Activated CD4-positive, alpha-beta T cell treated with anti-CD3 and anti-CD28 coated beads, Interleukin-2, Interleukin-4, amounts not matched to agents 100 ng/mL and 50 ng/mL, durations not matched to agents 16 hours and 8 hours (primary cell): ENCODE results near the gene GALNT18.

Experiments used
- DNase-seq: peaks from one replicate; pipeline ENCODE4 v3.0.0-alpha.2; 2020; ENCODE audit warnings: low spot score

Gene GALNT18

DNA sequence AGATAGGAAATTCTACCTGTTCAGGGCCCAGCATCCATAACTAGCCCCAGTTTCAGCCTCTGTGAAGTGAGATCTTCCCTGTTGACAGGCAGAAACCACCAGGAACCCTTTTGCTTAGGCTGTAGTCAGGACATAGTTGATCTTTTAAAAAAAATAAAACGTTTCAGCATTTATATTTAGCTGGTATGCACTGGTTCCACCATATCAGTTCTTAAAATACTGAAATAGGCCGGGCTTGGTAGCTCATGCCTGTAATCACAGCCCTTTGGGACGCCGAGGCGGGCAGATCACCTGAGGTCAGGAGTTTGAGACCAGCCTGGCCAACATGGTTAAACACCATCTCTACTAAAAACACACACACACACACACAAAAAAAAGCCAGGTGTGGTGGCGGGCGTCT, 35.3 kb downstream of the GALNT18 start:
- no peak for DNase-seq

DNA sequence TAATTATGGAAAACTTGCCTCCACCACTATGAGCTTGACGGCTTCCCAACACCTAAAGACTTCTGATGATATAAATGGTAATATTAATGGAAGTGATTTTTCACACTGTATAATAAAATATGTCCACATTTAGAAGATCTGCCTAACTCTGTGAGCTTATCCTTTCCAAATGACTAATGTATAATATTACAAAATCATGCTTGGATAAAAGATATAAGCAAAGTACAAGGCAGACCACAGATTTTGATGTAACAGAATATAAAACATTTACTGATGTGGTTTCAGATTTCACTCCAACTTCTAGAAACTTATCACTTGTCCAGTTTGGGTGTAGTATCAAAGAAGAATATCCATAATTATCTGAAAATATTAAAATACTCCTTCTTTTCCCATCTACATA, 36.9 kb downstream of the GALNT18 start:
- DNase-seq, result no peak

DNA sequence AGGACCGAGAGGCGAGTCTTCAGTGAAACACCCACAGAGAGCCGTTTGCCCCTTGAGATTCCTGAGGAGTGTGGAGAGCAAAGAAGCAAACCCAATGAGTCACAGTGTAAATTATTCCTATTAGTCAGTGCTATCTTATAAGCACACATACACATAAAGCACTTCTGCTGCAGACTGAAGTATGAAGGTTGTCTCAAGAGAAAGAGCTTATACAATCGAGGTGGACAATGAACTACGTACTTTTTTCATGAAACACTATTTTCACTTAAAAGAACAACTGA, 37.3 kb downstream of the GALNT18 start:
- DNase-seq, result no peak

DNA sequence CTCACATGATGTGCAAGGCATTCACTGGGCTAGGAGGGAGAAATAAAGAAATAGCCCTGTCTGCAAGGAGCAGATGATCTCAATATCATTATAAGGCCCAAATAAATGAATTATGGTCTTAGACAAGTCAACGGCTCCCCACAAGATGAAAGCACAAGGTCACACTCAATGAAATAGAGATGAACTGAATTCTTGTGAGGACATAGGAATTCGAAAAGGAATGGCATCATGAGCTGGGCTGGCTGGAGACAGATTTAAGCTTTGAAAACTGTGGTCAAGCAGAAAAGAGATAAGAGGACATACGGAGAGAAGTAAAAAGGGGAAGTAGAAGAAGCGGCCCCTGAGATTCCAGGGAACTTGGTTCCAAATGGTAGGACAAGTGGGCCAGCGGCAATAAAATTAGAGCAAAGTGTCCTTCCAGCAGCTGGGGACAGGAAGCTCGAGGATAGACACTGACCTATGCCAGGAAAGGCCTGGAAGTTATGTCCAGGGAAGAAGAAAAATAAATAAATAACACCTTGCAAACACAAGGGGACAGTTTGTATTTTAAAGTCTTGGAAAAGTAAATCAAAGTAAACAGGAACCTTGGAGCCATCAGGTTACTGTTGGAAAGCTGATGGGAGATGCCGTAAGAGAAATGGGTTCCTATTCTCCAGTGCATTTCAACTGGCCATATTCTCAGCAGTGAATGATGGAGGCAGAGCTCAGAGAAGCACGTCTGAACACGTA, 37.8 kb downstream of the GALNT18 start:
- DNase-seq, result no peak

DNA sequence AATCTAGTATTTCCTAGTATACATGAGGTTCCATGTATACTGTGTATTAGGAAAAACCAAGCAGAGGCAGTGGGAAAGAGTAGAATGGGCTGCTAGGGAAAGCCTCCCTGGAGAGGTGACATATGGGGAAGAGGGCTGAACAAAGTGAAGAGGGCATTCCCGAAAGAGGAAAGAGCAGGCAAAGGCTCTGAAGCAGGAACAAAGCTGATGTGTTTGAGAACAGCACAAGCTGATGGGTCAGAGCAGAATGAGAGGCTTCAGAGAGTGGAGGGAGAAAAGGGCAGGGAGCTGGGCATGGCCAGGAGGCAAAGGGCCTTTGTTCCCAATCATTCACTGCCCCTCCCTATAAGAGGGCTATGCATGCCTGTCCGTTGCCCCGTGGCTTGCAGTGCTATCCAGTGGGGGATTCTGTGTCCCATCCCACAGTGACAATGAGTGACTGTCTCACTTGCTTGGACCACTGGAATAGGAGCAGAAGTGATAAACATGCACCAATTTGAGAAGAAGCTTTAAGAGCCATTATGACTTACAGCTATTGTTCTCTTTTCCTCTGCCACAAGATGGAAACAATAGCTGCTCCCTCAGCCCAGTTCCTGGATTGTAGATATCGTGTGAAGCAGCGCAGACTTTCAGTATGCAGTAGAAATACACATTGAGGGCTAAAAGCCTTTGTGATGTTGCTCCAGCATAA, 39.6 kb downstream of the GALNT18 start:
- no peak for DNase-seq

GRCh38 chr11:11581481-11581880, 40.3 kb downstream of the GALNT18 start:
- no peak for DNase-seq

GRCh38 chr11:11580841-11581411, 40.9 kb downstream of the GALNT18 start:
- DNase-seq, result no peak

DNA sequence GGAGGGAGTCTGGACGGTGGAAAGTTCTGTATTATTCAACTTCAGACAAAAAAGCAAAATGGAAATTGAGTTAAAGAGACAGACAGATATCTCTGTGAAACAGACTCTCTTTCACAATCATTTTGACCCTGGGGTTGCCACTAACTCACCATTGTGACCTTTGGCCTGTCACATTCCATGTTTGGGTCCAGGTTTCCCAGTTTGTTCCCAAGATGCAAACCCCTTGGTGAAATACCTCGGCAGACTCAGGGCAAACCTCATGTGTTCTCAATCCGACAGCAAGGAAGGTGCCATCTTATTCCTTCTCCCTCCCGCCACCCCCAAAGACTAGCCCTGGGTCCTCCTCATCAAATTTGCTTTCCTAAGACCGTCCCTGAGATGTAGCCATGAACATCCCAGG, 41.8 kb downstream of the GALNT18 start:
- no peak for DNase-seq

DNA sequence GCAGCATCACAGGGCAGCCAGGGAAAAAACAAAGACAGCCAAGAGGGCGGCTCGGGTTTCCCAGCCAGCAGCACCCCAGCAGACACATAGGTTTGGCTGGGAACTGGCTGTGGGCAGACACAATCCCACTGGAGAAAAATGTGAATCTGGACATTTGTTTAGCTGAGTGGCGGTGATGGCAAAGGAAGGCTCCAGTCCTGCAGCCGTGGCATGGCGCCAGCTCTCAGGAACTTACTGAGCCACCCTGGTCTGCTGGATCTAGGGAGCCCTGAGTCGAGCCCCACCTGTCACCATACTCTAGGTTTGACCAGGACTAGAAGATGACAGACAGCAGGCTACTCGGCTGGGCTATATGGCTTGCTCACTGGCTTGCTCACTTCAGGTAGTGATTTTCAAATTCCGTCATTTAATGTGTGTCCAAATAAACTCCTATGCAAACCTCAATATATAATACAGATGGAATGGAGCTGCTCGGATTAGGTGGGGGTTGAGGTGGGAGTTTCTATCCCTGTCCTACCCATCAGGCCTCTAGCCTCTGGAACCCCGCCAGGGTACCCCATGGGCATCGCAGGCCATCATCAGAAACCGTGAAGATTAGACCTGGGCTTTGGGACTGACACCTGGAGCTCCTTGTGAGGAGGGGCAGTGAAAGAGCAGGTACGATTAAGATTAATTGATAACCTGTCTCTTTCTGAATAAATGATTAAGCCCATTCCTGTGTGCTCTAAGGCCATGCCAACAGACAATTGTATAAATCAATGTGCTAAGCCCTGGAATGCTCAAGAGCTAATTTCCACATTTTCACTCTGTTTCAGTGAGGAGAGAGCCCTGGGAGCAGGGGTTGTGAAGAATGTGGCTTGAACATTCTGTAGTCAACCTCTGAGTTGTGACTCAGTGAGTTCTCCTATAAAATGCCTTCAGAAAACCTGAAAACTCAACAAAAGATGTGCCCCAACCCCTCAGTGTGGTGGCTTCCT, 42.5 kb downstream of the GALNT18 start:
- no peak for DNase-seq

DNA sequence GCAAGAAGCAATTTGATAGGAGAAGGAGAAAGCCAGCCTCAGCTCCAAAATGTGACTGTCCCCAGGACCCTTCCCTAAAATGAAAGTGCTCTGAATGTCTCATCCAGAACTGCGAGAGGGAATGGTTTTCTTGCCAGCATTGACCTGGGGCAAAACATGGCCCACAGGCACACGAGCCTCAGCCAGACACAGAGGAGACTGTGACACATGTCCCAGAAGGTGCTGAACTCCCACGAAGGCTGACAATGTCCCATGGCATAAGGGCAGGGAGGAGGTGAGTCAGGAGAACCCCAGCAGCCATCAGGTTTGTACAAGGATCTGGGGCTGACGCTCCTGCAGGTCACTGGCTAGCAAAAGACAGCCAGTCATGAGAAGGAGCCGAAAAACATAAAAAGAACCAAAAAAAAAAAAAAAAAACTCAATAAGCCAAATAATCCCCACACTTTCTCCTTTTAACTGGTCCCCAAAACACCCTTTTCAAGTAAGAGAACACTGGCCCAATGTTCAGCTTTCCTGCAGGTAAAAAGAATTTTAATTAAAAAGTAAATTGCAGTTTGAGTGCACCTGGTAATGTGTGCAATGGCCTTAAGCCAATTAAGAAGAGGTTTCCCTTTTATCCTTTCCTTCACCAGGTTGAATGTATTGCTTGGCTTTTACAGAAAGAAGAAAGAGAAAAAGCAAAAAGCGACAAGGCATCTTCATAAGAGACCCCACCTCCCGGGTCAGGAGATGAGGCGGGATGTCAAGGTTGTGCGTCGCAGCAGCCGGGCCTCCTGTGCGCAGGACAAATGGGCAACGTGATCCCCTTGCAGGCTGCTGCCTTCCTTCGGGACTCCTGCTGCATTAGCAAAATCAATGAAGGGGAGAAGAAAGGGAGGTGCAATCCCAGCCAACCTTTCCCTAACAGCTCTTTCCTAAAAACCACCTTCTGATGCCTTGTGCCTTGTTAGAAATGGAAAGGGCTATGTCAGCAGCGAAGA, 43.6 kb downstream of the GALNT18 start:
- no peak for DNase-seq

GRCh38 chr11:11577251-11577855, 44.5 kb downstream of the GALNT18 start:
- DNase-seq, result no peak

- DNase-seq, result no peak
Observed at GRCh38 chr11:11574373-11575287, 47.2 kb downstream of the GALNT18 start.

DNA sequence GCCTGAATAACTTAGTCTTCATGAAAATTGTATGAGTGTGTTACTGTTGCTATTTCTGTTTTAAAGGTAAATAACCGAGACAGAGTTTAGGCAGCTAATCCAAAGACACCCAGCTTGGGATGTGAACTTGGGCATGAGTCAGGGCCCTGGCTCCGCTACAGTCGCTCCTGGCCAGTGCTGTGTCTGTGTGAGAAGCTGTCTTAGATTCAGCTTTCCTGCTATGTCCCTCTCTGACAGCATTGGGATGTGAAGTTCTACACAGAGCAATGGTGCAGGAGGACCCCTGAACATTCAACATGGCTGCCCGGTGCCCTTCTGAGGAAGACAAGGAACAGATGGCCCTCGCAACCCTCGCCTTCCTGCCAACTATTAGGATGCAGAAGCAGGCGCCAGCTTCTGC, 49.4 kb downstream of the GALNT18 start:
- no peak for DNase-seq

- no peak for DNase-seq
Observed at GRCh38 chr11:11571893-11572292, 49.9 kb downstream of the GALNT18 start.

DNA sequence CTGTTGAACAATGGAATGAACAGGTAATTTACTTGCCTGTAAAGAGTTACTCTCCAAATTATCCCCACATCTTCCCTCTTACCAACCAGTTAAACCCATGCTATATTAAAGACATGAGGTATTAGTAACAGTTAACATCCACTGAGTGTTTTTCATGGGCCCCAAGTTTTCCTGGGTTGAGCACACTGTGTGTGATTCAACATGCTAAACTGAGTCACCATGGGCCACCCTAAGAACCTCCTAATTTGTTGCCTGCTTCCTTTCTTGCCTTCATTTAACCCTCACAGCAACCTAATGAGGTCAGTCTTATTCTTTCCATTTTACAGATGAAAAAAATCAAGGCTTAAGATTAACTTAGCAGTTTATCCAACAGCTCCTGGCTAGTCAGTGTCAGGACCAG, 51.0 kb downstream of the GALNT18 start:
- peak; percentile 41 for DNase-seq

DNA sequence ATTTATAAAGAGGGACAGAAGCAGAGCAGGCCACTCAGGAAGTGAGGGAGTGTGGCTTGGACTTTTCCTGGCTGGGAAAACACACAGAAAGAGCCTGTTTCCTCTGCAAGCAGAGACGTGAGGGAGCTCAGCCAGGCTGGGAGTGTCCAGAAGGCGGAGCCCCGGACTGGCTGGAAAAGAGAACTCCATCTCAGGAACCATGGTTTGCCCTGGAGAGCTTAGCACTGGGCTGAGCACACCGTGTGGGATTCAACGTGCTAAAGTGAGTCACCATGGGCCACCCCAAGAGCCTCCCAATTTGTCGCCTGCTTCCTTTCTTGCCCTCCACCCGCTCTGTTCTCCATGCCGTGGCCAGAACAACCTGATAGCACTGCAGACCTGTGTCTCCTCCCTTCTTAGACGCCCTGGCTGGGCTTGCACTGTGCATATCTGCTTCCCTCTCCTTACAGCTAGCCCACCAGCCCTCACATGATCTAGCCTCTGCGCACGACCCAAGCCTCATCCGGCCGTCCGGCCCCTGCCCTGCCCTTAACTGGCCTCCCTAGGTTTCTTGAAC, 51.8 kb downstream of the GALNT18 start:
- no peak for DNase-seq

DNA sequence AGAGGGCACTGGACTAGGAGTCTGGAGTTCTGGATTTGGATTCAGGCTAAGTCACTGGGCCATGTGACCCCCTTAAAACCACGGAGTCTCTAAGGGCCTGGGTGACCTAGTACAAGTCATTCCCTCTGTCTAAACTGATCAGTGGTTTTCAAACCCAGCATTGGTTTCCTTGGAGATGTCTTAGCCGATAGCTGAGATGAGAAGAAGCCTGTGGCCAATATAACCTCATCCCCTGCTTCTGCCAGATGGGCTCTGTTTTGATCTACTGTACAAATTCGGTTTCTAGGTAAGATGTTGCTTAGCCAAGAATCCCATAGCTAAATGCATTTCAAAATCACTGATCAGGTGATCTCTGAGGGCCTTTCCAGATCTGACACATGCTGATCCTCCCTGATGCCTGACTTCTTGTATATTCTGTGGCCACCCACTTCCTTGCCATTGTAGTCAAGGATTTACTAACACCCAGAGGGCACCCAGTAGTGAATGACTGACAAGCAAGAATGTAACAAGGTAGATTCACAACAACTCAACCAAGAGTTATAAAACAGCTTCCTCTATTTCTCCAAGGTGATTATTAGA, 53.1 kb downstream of the GALNT18 start:
- DNase-seq, result peak; percentile 70

DNA sequence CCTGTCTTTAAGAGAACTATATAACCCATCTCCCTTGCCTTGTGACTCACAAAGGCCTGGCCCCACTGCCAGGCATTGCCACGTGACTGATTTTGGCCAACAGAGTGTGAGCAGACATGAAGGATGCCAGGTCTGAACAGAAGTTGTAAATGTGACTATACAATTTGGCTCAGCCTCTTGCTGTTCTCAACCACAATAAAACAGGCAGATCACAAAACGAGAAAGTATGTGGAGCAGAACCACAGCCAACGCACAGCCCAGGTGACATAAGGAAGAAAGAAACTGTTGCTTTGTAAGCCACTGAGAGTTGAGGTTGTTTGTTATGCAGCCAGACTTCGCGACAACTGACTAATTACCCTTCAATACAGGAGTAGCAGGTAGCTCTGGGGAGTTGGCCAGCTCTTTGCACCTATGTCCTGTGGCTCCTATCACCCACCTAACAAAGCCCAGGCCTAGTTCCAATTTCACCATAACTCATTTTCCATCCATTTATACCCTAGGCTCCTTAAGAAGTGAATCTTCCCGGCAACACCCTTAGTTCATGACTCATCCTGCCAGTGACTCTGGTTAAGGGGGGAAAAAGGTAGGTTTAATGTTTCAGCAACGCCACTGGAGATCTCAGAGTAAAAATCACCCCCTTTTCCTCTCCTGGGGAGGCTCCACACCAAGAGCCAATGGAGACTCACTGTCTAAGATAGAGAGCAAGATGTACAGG, 53.7 kb downstream of the GALNT18 start:
- peak; percentile 58 for DNase-seq
